Activated CD4-positive, alpha-beta T cell treated with anti-CD3 and anti-CD28 coated beads for 4 hours (primary cell): ENCODE measurements around the gene IRX6.

Source experiments
- DNase-seq, 2 donors: peaks; one replicate each; pipeline ENCODE4 v3.0.0-alpha.2; 2020

Gene IRX6

GRCh38 chr16:55324285-55325079, 479 bp downstream of the IRX6 start:
- no peak for DNase-seq

GRCh38 chr16:55325080-55325447, 1.1 kb downstream of the IRX6 start:
- no peak for DNase-seq

GRCh38 chr16:55325458-55326109, 1.6 kb downstream of the IRX6 start:
- DNase-seq: no peak

- DNase-seq: no peak
Measured at GRCh38 chr16:55326261-55327092, 2.5 kb downstream of the IRX6 start.

GRCh38 chr16:55328611-55329569, 4.9 kb downstream of the IRX6 start:
- no peak for DNase-seq

- DNase-seq: no peak
Measured at GRCh38 chr16:55329791-55330428, 5.9 kb downstream of the IRX6 start.

GRCh38 chr16:55330781-55331647, 7.0 kb downstream of the IRX6 start:
- no peak for DNase-seq

GRCh38 chr16:55331648-55332185, 7.7 kb downstream of the IRX6 start:
- no peak for DNase-seq

GRCh38 chr16:55333684-55334083, 9.7 kb downstream of the IRX6 start:
- DNase-seq: no peak

- DNase-seq: no peak
Measured at GRCh38 chr16:55338646-55339045, 14.6 kb downstream of the IRX6 start.

GRCh38 chr16:55340445-55340844, 16.4 kb downstream of the IRX6 start:
- DNase-seq: no peak

- DNase-seq: no peak
Measured at GRCh38 chr16:55341681-55342080, 17.7 kb downstream of the IRX6 start.

GRCh38 chr16:55346475-55346874, 22.5 kb downstream of the IRX6 start:
- DNase-seq: no peak

- no peak for DNase-seq
Measured at GRCh38 chr16:55349867-55350266, 25.9 kb downstream of the IRX6 start.

GRCh38 chr16:55350984-55351383, 27.0 kb downstream of the IRX6 start:
- no peak for DNase-seq

GRCh38 chr16:55351936-55352335, 27.9 kb downstream of the IRX6 start:
- no peak for DNase-seq

GRCh38 chr16:55357241-55357640, 33.2 kb downstream of the IRX6 start:
- no peak for DNase-seq

GRCh38 chr16:55359946-55360345, 35.9 kb downstream of the IRX6 start:
- no peak for DNase-seq

- no peak for DNase-seq
Measured at GRCh38 chr16:55364811-55365210, 40.8 kb downstream of the IRX6 start.

- no peak for DNase-seq
Measured at GRCh38 chr16:55367301-55367811, 43.4 kb downstream of the IRX6 start.
